ENCODE measurements around the gene ABITRAM.
"Not testable (repeated sequence)": the region's sequence is repeated elsewhere in the genome, so short reads cannot be mapped to it uniquely, and the experiment has no call there.

The ABITRAM gene, protein sequence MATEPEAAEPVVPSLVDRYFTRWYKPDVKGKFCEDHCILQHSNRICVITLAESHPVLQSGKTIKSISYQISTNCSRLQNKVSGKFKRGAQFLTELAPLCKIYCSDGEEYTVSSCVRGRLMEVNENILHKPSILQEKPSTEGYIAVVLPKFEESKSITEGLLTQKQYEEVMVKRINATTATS

DNA sequence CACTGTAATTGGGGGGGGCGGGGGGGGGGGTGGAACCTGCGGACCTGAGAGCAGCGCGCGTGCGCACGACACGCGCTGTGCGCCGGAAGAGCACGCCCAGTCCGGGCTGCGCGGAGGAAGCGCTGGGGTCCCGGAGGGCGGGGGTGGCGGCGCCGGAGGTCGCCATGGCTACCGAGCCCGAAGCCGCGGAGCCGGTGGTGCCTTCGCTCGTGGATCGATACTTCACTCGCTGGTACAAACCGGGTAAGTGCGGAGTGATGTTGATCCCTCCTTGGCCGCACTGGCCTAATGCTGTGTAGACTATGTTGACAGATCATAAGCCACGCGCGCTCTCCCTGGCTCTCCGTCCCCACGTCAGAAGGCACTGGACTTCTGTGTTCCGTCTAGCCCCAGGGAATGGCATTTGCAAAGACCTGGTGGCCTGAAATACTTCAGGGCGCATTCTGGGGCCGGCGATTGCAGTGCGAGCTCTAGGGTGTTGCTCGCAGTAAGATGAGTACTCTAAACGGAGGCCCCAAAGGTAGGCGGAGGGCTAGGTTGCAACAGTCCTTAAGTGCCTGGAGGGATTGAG, at the start of gene ABITRAM:
ABITRAM (plus strand) TSS at position 78 of the 571 bp plus-strand sequence; CDS start at position 165, 87 bp downstream.
- DNase-seq = peak; percentile 81

DNA sequence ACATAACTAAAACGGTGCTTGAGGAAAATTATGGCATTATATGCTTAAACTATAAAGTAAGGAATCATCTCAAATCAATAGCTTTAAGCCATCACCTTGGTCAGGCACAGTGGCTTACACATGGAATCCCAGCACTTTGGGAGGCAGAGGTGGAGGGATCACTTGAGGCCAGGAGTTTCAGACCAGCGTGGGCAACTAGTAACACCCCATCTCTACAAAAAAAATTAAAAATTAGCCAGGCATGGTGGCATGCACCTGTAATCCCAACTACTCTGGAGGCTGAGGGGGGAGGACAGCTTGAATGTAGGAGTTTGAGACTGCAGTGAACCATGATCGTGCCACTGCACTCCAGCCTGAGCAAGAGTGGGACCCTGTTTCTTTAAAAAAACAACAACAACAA, 49.5 kb upstream of the ABITRAM start:
- no peak for DNase-seq

DNA sequence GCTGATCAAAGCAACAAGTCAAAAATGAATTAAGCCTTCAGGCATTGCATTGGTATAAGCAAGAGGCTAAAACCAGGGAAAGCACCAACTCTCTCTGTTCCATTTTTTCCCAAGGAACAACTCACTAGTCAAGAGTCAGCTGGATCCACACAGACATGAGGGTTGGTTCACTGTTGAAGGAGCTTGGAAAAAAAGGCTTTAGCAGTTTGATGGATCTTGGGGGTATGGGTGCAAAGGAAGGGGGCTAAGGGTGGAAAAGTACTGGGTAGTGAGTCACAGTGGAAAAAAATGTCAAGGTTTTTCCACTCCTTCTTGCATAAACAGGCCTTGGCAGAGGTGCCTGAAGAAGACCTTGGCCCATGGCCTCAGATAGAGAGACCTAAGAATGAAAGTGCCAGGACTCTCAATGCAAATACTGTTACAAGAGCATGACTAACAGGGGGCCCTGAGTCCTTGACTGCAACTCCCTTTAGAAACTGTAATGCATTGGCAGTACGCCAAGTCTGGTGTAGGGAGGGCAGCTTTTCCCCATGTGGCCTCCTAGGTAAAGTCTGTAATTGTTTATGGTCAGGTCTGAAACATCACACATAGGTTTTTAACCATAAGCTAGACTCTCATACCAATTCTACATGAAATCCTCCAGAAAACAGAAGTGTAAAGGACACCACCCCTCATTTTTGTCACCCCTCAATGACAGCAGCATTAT, 48.4 kb upstream of the ABITRAM start:
- DNase-seq = no peak

DNA sequence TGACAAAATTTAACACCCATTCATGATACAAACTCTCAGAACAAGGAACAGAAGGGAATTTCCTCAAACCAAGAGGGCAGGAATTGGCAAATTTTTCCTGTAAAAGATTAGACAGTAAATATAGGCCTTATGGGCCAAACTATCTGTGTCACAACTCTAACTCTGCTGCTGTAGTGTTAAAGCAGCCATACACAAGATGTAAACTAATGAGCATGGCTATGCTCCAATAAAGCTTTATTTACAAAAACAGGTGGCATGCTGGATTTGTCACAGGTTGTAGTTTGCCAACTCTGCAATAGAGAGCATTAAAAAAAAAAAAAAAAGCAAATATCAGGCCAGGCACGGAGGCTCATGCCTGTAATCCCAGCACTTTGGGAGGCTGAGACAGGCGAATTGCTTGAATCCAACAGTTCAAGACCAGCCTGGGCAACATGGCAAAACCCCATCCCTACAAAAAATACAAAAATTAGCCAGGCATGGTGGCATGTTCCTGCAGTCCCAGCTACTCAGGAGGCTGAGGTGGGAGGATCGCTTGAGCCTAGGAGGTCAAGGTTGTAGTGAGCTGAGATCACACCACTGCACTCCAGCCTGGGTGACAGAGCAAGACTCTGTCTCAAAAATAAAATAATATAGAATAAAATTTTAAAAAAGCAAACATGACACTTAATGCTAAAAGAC, 47.5 kb upstream of the ABITRAM start:
- DNase-seq = not testable (repeated sequence)

DNA sequence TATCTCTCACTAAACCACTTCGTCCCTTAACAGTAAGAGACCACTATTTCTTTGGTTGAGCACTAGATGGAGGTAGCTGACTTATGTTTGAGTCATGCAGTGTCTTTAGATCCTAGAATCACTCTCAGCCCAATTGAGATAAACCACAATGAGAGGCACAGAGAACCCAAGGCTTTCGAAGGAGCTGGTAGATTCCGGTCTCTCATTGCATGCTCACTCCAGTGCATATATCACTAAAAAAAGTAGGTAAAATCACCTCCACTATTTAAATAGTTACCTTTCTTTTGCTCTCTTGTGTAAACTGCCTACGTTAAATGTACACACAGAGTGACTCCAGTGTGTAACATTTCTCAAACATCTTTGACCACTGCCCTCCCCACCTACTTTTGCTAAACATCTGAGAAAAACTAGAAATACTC, 44.5 kb upstream of the ABITRAM start:
- DNase-seq = no peak

DNA sequence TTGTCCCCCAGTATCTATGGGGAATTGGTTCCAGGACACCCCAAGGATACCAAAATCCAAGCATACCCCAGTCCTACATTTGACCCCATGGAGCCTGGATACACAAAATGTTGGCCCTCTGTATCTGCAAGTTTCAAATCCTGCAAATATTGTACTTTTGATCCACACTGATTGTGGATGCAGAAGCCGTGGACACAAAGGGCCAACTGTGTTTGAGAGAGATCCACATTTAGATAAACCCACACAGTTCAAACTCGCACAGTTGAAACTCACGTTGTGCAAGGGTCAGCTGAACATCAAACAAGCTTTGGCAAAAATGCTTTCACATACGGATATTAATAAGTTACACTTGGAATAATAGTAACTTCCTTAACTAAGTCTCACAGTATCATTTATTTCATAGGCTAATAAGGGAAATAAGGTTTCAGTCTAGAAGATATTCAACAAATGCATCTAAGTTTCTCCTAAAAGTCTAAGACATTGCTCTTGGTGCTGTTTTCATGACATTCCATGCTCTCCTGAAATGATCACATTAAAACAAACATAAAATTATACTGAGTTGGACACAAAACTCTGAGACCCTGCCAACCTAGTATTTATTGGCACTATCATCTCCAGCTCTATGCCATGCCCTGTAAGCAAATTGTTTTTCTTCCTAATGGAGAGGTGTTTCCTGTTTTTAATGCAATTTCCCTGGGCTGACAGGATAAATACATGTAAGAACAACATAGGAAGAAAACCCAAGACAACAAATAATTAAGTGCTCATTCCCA, 39.8 kb upstream of the ABITRAM start:
- no peak for DNase-seq

DNA sequence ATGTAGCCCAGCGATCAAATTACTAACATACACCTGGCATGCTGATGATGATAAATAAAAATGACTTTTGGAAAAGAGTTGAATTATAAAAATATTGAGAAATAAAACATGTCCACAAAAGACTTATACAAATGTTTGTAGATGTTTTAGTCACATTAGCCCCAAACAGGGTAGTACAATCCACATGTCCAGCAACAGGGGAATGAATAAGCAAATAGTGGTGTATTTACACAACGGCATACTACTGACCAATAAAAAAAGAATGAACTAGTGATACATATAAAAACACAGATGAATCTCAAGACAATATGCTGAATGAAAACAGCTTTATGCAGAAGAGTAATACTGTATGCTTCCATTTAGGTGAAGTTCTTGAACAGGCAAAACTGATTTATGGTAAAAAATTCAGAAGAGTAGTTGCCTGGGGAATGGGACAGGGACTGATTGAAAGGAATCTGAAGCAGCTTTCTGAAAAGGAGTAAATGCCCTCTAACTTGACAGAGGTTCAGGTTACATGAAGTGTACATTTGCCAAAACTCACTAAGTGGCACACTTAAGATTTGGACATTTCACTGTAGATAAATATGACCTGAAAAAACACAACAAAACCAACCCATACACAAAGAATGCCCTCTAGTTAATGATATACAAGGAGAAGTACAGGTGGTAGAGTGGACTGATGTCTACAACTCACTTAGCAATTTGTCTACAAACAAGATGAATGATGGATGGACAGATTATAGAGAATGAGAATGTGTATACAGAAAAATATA, 36.7 kb upstream of the ABITRAM start:
- no peak for DNase-seq

DNA sequence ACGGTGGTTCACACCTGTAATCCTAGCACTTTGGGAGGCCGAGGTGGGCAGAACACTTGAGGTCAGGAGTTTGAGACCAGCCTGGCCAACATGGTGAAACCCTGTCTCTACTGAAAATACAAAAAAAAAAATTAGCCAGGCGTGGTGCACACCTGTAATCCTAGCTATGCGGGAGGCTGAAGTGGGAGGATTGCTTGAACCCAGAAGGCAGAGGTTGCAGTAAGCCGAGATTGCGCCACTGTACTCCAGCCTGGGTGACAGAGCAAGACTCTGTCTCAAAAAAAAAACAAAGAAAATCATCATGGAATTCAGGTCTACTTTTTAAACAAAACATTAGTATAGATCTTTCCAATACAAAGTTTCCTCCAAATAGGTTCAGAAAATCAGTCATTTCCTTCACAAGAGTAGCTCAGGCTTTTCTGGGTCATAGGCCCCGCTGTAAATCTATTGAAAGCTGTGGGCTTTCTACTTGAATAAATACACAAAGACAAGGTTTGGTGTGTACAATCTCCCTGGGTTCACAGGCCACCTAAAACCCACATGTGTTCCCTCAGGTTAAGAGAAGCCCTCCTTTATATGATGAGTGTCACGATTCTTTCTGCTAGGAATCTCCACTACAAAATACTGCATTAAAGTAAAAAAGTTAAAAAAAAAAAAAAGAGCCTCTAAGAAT, 35.0 kb upstream of the ABITRAM start:
- DNase-seq = not testable (repeated sequence)

DNA sequence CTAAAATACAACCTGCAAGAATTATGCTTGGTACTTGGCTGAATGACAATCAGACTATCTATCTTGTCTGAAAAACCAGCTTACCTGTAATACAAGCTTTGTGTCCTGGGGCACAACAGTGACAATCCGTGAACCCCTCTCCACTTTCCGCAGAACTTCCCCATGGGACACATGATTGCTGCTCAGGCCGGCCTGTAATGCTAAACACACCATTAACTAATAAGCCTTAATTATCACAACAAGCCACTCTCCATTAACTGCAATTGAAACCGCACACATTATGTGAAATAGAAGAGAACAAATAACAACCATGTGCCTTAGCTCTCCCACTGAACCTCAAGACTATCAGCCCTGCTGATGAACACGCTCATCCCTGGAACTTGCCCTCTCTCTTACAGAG, 34.0 kb upstream of the ABITRAM start:
- DNase-seq = no peak

DNA sequence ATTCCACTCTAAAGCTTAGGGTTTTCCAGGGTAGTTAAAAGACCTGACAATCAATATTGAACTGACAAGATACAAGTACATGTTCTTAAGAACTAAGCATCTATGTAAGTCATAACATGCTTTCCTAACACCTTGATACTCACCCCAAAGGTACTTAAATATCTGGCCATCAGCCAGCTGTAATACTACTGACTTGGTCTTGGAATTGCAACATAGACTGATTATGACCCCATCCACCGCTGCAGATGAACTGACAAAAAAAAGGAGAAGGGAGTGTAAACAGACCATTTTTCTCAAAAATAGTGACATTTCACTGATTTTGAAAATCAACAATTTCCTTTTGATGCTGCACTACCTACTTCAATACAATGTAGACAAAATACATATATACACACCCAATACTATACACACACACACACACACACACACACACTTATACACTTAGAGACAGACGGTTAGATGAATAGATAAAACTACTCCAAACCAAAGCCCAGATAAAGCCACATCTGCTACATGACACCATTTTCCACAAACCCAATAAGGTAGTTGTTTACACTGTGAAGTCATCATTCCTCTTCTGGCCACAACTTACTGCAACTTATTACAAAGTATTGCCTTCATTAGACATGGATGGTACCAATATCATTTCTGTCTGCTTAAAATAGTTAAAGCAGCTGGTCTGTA, 30.6 kb upstream of the ABITRAM start:
- DNase-seq = no peak

DNA sequence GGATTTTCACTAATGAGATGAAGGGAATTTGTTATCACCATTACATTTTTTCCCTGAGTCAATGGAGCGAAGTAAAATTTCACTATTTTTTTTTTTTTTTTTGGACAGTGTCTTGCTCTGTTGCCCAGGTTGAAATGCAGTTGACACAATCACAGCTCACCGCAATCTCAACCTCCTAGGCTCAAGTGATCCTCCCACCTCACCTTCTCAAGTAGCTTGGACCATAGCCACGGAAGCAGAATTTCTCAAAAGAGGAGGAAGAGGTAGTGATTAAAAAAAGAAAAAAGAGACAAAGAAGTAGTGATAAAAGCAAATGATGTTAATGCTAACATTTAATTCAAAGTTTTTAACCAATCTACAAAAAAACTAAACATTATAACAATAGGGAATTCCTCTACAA, 30.0 kb upstream of the ABITRAM start:
- no peak for DNase-seq

DNA sequence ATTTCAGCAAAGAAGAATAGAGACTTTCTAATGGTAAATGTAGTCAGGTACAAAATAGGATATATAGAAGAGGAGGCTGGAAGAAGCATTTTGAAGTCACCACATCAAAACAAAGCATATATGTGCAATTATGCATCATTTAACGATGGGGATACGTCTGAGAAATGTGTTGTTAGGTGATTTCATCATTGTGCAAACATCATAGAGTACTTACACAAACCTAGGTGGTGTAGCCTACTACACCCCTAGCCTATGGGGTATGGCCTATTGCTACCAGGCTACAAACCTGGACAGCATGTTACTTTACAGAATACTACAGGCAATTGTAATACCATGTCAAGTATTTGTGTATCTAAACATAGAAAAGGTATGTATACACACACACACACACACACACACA, 28.7 kb upstream of the ABITRAM start:
- no peak for DNase-seq

DNA sequence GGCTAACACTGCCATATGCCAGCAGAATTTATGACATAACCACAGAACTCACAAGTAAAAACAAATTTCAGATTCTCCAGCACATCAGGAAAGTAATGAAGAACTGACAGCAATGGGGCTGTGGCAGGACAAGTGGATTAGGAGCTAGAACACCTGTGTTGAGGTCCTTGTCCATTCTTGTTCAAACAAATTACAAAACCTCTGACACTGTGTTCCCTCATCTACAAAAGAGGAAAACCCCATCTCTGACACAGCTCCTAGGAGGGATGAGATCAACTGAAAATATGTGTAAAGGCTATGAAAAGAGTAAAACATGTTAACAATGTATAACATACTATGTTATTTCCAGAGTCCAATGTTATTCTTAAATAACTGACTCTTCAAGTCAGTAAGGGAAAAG, 23.8 kb upstream of the ABITRAM start:
- no peak for DNase-seq

DNA sequence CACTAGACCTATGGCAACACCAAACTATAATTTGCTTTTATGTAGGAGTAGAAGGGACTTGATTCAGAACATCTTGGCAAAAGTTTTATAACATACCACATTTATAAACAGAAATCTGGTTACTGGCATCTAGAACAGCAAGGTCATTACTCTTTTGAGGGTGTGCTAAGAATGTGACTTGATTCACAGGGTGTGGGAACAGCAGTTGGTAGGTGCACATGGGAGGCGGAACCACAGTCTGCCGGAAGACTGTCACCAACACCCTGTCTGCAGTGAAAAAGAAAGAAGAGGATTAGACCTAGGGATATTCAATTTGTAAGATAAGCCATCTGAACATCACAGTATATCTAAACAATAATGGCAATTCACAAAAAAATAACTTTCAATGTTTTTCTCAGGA, 23.3 kb upstream of the ABITRAM start:
- DNase-seq = no peak

DNA sequence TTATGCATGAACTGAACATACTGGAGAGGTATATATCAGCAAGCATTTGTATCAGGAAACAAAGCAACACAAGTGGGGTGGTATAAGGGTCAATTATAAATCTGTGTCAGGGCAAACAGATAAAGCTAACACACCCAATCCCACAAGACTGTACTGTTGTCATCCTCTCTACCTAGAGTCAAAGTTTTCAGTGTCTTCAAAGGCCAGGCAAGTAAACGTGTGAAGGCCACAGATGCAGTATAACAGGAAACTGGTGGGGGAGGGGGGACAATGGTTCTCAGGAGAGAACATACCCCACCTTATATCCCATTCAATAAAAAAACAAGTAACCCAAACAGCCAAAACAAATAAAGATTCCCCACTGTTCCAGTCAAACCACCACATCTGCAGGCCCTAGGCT, 22.4 kb upstream of the ABITRAM start:
- DNase-seq = no peak

DNA sequence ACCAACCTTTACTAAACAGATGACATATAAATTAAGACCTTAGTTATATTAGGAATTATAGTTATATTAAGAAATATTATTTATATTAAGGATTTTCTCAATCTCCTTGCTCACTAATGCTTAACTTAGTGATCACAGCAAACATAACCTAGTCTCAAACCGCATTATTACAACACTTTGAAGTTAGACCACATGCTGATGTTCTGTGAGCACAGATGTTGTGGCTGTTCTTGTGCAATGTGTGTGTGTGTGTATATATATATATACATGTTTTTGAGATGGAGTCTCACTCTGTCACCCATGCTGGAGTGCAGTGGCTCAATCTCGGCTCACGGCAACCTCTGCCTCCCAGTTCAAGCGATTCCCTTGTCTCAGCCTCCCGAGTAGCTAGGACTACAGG, 20.8 kb upstream of the ABITRAM start:
- DNase-seq = no peak

DNA sequence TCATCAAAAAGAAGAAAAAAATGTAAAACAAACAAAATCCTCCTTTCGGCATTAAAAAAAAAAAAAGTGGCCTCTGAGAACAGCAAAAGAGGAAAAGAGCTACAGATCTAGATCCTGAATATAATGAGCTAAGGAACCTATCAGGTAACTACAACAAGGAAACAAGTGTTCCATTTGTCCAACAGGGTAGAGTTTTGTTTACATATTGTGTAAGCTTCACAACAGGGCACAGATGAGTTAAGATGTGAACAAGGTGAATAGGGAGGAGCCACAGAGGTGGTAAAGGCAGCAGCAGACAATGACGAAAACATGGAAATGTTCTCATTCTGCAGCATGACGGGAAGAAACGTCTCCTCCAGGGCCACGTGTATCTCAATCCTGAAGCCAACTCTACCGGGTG, 14.7 kb upstream of the ABITRAM start:
- no peak for DNase-seq

DNA sequence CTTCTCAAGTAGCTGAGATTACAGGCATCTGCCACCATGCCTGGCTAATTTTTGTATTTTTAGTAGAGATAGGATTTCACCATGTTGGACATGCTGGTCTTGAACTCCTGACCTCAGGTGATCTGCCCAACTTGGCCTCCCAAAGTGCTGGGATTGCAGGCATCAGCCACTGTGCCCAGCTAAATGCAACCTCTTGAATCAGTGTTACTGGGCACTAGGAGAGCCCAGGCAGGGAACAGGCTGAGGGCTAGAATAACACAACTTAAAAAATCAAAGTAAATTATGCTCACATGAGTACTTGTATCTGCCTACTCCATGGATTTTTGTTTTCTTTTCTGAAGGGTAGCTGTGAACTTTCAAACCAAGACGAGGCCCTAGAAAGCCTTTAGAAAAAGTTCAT, 13.8 kb upstream of the ABITRAM start:
- DNase-seq = not testable (repeated sequence)

DNA sequence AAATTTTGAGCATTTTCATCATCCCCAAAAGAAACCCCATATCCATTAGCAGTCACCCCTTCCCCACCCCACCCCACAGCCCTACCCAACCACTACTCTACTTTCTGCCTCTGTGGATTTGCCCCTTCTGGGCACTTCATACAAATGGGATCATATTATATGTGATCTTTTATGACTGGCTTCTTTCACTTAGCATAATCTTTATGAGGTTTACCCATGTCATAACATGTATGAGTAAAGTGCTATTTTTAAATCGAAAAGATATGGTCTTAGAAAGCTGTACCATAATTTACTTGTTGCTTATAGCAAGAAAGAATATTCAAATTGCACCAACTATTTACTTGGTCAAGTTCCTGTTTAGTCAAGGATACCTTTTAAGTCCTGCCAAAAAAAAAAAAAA, 13.0 kb upstream of the ABITRAM start:
- DNase-seq = no peak

DNA sequence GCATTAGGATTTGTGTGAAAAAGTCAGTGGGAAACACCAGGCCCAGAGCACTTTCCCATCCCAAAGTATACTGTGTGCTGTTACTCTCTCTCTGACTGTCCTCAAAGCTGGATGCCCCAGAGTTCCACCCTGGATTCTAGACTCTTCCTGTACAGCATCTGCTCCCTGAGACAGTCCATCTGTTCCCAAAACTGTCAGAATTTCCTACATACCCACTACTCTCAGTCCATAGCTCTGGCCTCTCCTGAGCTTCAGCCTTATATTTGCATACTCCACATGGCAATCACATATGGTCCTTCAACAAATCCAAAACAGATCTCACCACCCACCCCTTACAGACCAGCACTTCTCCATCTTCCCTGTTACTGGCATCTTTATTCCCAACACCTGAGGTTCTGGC, 9.7 kb upstream of the ABITRAM start:
- DNase-seq = no peak

DNA sequence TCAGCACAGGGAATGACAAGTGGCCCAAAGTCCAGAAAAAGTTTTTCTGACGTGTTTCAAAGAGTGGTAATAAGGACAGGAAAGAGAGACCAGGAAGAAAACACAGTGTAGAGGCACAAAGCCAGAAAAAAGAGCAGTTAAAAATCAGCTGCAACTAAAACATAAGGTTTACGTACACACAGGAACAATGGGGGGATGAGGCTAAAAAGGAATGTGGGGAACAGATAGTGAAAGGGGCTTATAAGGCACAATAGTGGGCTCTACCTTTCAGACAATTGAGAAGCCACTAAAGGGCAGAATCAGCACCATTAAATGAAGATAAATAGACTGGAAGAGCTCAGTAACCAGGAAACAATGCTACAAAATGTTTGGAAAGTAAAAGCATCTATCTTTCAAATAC, 5.8 kb upstream of the ABITRAM start:
- no peak for DNase-seq

Data from T1000 (cell line).